Measurements from ENCODE around the gene NXPH4. TPM values are rescaled to one million over a fixed set of nuclear protein-coding genes. Genes with fewer than 3 reads are reported as not detected.

Gene NXPH4
- 1.0 TPM in 1 of 2 replicates, not detected in the other for total RNA-seq

DNA sequence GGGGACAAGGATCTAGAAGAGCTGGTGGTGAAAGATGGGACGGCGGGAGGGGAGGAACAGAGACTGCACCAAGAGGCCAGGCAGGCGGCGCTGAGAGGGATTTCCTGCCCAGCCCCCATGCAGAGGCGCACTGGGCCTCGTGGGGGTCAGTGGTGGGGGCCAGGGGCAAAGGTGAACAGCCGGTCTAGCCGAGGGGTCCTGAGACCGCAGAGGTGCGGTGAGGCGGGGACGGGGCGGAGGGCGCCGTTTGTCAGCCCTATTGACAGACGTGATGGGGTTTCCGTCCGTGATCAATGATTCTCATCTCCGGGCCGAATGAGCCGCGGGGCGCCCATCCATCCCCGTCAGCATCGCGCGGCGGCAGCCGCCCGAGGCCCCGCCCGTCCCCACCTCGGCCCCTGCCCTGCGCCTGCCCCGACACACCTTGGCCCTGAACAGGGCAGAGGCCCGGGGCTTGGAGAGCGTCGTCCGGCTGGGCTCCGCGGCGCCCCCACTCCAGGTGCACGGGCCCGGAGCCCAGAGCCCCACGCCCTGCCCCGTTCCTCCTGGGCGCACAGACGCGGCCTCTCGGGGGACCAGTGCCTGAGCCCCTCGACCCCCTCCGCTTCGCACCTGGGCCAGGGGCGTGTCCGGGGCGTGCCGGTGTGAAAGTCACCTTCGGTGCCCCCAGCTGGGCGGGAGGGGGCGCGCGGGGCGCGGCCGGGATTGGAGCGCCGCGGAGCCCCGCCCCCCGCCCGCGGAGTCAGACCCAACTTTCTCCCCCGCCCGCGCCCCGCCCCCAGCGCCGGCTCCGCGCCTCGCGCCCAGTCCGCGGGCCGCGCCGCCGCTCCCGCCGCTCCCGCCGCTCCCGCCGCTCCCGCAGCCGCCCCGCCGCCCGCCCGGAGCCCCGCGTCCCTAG is at the start of gene NXPH4:
NXPH4 (plus strand) TSS at position 781 of the 898 bp plus-strand sequence. CDS start 176 bp downstream, outside the sequence.

DNA sequence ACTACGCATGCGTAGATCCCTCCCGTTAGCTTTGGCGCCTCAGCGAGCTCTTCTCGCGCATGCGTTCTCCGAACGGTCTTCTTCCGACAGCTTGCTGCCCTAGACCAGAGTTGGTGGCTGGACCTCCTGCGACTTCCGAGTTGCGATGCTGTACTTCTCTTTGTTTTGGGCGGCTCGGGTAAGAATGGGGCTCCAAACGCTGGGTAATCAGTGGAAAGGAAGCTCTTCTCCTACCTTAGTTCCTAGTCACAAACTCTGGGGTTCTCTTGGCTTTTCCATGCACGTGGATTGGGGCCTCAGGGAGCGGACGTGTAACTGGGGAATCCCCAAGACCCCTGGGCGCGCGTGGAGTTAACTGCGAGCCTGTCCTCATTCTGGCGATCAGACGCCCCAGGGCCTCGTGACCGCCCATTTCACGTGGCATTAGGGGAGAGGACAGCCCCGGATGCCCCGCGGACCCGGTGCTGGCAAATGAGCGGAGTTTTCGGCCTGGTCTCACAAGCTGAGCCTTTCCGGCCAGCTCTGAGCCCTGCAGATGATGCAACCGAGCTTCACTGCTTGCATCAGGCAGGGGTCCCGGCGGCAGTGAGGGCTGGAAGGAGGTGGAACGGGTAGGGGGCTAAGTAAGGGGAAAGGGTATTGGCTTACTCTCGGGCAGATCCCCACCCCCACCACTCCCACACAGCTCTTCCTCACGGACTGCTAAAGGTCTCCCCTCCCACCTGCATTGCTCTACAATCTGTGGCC is 13.2 kb downstream of the NXPH4 start, which contains the start of gene SHMT2:
SHMT2 (plus strand) TSS at position 78 of the 747 bp plus-strand sequence; CDS start at position 146, 68 bp downstream.

DNA sequence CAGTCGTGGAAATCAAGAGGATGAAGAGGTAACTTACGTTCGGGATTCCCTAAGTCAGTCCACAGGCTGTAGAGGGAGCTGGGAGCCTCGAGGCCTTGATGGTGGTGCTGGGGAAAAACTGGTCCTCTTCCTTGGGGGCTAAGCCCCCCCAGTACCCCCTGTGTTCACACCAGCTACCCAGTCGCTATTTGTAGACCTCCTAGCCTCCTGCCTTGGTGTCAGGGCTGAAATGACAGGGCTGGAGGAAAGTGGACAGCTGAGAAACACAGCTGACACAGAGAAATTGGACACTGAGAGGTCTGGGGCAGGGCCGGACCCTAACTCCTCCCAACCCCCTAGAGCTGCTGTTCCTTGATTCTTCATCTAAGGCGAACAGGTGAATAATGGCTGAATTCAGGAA is 34.4 kb downstream of the NXPH4 start, which contains the start of gene STAC3:
STAC3 (minus strand) TSS at position 232 of the 400 bp plus-strand sequence. CDS start 1,551 bp downstream, outside the sequence.

Other genes with a start within 250 kb of the NXPH4 start
- 4.1 and 4.9 TPM in 2 replicates for gene ZBTB39, start 210.2 kb upstream of the NXPH4 start, total RNA-seq
- not detected in 2 replicates for gene TAC3, start 200.3 kb upstream of the NXPH4 start, total RNA-seq
- gene MYO1A, start 166.7 kb upstream of the NXPH4 start, total RNA-seq = not detected in 2 replicates
- gene NEMP1, start 138.0 kb upstream of the NXPH4 start, total RNA-seq = 2.4 and 10.9 TPM in 2 replicates
- 16.0 and 36.5 TPM in 2 replicates for gene NAB2, start 127.7 kb upstream of the NXPH4 start, total RNA-seq
- gene STAT6, start 105.4 kb upstream of the NXPH4 start, total RNA-seq = 55.9 and 91.5 TPM in 2 replicates
- gene LRP1, start 88.3 kb upstream of the NXPH4 start, total RNA-seq = 24.0 and 100 TPM in 2 replicates
- gene LRP1-AS, start 69.2 kb upstream of the NXPH4 start, total RNA-seq = not detected in 2 replicates
- gene SHMT2, start 12.9 kb downstream of the NXPH4 start, total RNA-seq = 161 and 237 TPM in 2 replicates
- gene STAC3, start 34.4 kb downstream of the NXPH4 start, total RNA-seq = 0.63 TPM in 1 of 2 replicates, not detected in the other
- 15.5 and 37.5 TPM in 2 replicates for gene R3HDM2, start 214.2 kb downstream of the NXPH4 start, total RNA-seq
- not detected in 2 replicates for gene INHBC, start 218.0 kb downstream of the NXPH4 start, total RNA-seq
- gene INHBE, start 238.5 kb downstream of the NXPH4 start, total RNA-seq = 3.9 and 7.9 TPM in 2 replicates
- 0.98 and 6.7 TPM in 2 replicates for gene GLI1, start 243.0 kb downstream of the NXPH4 start, total RNA-seq